DMS153 treated with DMSO at 0.1 percent for 48 hours (cell line): ENCODE results near the gene LRRC49.

Experiments used
- DNase-seq: peaks from one replicate; lab custom pipeline; 2025; ENCODE audit not compliant: unreplicated experiment; lab: John Stamatoyannopoulos, UW

Gene LRRC49

DNA sequence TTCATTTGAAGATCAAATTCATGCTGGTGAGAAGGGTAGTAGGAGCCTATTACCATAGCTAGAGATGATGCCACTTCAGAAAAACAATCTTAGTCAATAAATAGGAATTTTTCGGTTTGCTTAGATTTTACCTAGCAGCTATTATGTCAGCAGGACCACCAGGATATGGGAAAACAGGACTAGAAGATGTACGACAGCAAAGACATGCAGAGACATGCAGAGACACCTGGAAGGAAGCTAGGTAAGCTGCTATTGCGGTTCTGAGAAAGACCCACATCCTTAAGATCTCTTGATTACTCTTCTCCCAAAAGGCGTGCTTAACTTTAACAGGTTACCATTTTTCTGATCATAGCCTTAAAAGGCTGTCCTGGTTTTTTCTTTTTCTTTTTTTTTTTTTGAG is 157.8 kb downstream of the LRRC49 start:
- no peak for DNase-seq

GRCh38 chr15:71051539-71051938 is 158.9 kb downstream of the LRRC49 start:
- DNase-seq: no peak

DNA sequence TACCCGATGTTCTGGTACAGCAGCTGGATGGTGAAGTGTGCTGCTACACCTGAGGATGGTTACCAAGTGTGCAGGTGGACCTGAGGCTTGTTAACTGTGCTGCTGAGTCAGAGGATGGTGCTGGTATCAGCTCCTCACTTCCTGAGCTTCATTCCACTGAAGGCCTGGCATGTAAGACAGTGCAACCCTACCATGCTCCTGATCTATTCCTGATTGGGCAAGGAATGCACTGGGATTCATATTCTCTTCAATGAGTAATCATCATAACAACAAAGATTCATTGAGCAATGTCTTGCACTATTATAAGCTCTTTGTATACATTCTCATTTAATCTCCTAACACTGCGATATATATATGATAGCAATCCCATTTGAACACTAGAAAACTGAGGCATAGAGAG is 159.7 kb downstream of the LRRC49 start:
- no peak for DNase-seq

DNA sequence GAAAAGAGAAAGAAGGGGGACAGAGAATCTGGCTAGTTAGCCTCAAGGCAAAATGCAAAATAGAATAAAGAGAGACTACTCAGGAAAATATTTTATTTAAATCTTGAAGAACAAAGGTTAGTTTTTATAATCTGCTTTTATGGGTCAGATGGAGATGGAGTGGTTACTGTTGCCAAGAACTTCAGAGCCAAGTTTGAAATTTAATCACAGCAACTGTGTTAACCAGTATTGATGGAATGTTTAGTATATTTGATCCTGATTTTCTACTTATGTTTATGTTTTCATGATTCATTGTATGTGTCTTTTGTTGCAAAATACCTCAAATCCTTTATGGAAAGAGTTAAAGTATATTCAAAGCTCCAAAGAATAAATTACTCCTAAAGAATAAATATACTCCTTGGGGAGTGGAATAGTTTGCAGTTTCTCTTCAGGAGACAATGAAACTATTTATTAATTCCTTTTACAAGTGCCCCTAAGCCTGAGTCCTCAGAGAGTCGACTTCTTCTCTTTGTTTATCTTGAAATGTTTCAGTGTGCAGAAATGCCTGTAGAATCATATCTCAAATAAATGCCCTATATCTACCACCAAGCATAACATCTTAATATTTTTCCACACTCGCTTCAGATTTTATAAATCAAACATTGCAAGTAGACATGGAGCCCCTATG is 161.8 kb downstream of the LRRC49 start:
- no peak for DNase-seq

GRCh38 chr15:71055461-71055860 is 162.8 kb downstream of the LRRC49 start:
- no peak for DNase-seq

GRCh38 chr15:71056111-71056510 is 163.5 kb downstream of the LRRC49 start:
- no peak for DNase-seq

- DNase-seq: no peak
These were observed 164.5 kb downstream of the LRRC49 start for GRCh38 chr15:71057143-71057542.

DNA sequence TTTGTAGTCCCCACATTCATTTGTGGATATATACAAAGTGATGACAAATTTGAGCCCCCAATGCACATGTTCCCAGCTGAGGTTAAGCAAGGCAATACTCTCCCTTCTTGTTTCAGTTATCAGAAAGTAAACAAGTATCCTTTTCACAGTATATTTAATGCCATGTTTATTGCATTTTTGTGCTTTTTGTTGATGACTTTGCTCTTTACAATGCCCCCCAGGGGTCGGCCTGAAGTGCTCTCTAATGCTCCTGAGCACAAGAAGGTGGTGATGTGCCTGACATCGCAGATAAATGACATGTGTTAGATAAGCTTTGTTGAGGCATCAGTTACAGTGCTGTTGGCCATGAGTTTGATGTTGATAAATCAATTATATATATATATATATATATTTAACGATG is 165.0 kb downstream of the LRRC49 start:
- DNase-seq: no peak

GRCh38 chr15:71060983-71061382 is 168.4 kb downstream of the LRRC49 start:
- DNase-seq: no peak

DNA sequence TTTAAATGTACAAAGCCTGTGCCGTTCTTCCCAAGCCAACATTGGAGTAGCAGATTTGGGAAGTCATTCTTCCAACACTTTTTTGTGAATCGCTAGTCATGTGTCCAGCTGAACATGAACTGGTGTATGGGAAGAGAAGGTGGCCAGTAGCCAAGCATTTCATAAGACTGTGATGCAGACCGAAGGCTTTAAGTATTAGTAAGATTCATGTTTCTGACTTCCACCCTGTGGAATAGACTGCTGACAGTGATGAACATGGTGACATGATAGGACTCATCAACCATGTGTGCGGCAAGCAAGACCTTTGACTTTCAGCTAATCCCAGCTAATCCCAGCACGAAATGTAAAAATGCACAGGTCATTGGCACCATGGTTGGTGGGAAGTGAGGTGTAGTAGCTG is 174.4 kb downstream of the LRRC49 start:
- no peak for DNase-seq

DNA sequence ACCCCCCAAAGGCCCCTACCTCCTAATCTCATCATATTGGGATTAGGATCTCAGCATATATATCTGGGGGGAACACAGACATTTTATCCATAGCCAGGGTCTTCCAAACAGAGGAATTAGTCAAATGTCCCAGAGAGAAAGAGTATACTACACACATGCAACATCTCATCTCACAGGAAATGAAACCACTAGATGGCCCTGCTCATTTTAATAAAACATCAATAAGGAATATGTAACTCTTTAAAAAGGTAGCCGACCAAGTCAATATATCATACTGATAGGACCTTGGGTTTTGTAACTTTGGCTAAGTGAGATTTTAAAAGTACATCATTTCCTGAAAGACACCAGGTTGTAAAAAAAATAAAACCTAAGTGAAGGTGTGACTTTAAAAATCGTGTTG is 177.1 kb downstream of the LRRC49 start:
- no peak for DNase-seq

DNA sequence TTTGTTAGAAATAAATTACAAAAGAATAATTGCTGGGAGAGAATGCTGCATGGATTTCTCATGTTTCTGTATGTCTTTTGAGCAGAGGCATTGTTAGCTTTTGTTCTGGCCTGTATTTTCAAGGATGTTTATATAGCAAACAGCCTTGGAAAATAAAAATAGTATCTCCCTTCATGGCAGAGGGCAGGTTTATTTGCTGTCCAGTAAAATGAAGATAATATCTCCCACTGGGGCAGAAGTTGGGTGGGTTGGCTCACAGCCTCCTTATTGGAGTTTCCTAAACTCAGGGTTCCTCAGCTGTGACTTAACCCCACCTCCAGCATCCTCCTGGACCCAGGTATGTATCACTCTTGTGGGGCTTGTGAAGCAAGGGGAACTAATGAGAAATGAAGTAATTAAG is 178.9 kb downstream of the LRRC49 start:
- DNase-seq: no peak

- no peak for DNase-seq
These were observed 179.8 kb downstream of the LRRC49 start for GRCh38 chr15:71072423-71072822.

DNA sequence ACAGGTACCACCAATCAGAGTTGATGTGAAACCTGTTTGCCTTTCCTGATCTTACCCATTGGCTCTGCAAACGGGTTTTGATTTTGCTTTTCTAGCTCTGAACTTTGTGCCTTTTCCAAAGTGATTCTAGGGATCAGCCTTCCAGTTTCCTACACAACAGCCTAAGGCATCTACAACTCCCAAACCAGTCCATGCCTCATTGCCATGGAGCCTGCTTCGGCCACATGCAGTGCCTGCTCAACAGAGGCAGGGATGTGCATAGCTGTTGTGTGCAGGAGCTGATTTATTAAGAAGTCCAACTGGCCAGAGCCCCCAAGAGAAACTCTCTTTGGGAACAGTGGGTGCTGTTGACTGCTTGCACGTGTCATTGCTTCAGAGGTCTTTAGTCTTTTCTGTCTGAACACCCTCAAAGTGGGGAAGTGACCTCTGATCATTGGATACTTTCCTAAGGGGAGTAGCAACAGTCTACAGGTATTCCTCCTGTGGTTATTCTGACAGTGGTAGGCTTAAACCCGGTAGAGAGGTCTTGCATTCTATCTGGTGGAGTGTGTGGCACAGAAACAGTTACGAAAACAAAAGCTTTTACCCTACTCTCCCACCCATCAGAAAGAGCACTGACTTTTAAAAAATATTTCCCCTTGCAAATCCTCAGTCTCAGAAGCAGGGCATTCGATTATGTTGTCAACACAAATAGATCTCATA is 186.0 kb downstream of the LRRC49 start:
- no peak for DNase-seq

DNA sequence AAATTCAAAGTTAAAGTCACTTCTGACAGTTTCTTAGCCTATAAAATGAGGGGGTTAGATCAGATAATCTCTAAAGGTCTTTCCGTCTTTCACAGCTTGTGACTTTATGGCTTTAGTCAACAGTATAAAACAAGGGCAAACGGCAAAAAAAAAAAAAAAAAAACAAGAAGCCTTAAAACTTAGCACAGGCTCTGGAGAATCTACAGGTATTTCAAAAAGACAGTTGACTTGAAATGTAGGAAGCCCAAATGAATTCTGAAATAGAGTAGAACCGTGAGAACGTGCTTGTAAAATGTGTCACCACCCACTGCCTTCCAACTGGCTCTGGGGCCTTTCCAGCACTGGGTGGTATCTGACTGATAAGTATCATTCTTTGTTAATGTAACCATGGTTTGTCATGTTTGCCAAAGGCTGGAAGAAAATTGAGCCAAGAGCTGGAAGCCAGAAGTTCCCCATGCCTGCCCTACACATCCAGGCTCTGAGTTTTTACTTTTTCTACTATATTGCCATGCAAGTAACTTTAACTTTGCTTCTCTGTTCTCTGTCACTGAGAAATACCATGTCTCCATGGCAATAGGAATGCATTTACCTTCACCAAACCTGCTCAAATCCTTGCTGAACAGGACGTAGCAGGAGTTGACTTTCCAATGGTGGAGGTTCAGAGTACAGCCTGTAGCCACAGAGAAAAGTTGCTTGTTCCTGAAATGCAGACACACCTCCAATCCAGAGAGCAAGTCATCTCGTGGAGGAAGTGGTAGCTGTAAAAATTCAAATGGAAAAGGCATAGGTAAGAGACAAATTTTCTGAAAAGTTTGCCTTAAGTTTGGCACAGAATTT is 186.8 kb downstream of the LRRC49 start:
- DNase-seq: no peak

GRCh38 chr15:71080166-71080565 is 187.5 kb downstream of the LRRC49 start:
- no peak for DNase-seq

DNA sequence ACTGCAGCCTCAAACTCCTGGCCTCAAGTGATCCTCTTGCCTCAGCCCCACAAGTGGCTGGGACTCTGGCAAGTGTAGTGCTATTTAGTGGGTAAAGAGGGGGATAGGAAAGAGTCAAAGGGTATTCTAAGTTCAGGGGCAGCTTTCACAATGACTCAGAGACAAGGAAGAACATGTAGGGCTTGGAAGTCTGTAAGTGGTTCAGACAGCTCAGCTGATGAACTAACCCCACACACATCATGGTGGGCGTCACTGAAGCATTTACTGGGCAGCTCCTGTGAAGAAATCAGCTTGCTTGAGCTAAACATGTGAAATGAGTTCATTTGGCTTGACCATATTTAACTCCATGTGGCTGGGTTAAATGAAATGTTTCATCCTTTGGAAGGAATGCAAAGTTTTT is 188.1 kb downstream of the LRRC49 start:
- DNase-seq: no peak

DNA sequence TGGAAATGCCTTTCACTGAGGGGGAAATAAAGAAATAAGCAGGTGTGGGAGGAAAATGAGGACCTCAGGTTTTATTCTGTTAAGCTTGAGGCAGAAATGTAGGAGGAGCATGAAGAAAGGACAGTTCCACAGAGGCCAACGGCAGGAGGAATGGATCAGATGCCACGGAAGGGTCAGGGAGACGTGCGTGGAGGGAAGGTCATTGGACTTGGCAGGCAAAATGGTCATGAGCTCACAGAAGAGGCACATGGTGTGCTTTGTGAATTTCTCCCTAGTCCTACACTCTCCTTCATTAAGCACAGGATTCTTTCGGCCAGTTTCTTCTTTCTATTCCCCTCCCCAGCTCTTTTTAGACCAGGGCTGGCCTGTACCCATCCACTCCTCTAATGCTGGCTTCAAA is 190.2 kb downstream of the LRRC49 start:
- no peak for DNase-seq

- no peak for DNase-seq
These were observed 190.7 kb downstream of the LRRC49 start for GRCh38 chr15:71083349-71083748.

DNA sequence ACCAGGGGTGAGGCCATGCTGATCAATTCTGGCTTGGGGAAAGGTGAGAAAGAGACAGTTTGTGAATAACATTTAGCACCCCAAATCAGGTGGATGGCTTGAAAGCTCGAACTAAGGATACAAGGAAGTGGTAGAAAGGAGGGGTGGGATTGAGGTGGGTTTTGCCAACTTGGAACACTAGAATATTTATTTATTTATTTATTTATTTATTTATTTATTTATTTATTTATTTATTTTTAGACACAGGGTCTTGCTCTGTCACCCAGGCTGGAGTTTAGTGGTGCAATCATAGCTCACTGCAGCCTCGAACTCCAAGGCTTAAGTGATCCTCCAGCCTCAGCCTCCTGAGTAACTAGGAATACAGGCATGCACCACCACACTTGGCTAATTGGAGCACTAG is 191.6 kb downstream of the LRRC49 start:
- no peak for DNase-seq

DNA sequence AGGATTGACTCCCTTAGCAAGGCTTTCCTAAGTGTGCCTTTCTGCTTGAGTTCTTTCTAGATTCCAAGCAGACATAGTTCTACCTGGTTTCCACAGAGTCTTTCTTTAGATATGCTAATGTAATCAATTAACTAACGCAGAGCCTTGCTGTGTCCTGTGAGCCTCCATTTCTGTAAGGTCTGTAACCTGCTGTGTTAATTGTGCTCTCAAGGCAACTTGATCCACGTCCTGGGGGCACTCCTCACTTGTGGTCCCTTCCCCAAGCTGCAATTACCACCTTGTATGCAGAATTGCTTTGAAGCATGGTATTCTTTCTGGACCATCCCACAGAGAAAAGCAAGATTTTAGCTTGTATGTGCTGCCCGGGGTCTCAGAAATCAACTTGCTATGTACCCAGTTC is 193.2 kb downstream of the LRRC49 start:
- no peak for DNase-seq

GRCh38 chr15:71088155-71088554 is 195.5 kb downstream of the LRRC49 start:
- DNase-seq: no peak
